ENCODE results near the gene CNTD1.

CNTD1 gene

DNA sequence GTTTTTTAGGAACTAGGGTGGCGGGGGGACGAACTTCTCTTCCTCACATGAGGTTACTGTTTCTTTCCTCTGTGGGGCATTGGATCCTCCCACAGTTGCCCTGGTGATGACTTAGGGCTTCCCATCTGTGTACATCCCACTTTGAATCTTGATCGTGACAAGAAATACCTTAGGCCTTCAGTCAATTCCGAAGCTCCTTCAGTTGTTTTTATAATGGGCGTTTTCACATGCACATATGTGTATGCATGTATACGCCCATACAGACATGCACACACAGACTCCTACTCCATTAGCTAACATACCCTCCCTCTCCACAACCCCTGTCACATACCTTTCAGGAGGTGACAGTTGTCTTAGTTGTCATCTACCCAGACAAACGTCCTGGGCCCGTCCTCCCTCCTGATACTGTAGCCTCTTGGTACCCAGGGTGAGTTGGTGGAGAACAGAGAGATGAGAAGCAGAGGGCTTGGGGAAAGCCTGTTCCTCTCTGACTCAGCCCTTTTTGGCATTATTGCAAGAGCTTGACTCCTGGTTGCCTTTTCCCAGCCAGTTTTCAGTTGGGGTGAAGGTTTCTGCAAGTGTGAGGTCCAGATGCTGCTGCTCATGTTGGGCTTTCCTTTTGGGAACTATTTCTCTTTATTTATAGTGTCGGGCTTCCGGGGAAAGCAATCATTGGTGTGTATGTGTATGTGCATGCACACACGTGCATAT is 43.5 kb downstream of the CNTD1 start:
- no peak for TF ChIP-seq POLR2A (IDR thresholded peaks at IDR 0.05; ENCODE audit: low read depth, low read length)
- TF ChIP-seq TAF1 (IDR thresholded peaks at IDR 0.05; ENCODE audit: borderline replicate concordance, low read depth, low read length): no peak
- no peak for TF ChIP-seq POLR2AphosphoS5 (IDR thresholded peaks at IDR 0.05; ENCODE audit: low read depth, low read length)
- DNase-seq (ENCODE audit: insufficient read length): no peak
- no peak for FAIRE-seq

DNA sequence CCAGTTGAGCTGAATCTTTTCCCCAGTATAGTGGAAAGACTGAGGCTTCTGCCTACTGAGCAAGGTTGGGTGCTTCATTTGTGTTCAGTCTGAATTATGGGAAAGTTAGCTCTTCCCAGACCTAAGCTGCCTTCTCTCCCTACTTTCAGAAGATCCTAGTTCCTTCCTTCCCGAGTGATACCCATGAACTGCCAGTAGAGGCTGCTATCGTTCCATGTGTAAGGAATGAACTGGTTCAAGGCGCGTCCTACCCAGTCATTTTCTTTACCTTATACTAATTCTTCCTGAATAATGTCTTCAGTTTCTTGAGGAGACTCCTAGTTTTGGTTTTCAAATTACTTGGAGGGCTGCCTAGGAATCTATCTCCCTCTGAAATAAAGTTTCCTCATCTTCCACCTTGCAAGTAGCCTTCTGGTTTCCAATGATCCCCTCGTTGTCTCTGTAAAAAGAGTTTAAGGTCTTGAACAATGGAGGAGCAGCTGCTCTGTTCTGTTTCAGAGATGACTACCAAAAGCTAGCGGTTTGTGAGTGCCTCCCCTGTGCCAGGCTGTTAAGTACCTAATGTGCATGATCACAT is 44.8 kb downstream of the CNTD1 start:
- DNase-seq (ENCODE audit: insufficient read length) (no peak), FAIRE-seq (no peak)
- TF ChIP-seq POLR2A (IDR thresholded peaks at IDR 0.05; ENCODE audit: low read depth, low read length): no peak
- TF ChIP-seq TAF1 (IDR thresholded peaks at IDR 0.05; ENCODE audit: borderline replicate concordance, low read depth, low read length): no peak
- no peak for TF ChIP-seq POLR2AphosphoS5 (IDR thresholded peaks at IDR 0.05; ENCODE audit: low read depth, low read length)

DNA sequence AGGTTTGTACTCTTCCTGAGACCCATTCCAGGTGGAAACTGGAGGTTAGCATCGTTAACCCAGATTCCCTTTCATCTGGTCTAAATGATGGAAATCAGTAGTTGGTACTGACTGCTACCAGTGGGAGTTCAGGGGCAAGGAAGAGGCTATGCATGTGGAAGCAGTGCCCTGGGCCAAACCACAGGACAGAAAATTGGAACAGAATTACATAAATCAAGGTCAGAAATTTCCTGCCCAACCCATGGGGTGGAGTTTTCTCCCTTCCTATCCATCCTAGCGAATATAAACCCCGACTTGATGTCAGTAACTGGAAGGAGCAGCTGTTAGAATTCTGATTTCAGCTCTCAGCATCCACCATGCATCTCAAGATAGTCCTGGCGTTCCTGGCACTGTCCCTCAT is 45.6 kb downstream of the CNTD1 start, which contains the start of gene AOC2:
Gene AOC2 (plus strand): TSS at position 310 of the 400 bp plus-strand sequence. CDS start 47 bp downstream, at position 357.
- no peak for DNase-seq (ENCODE audit: insufficient read length)
- FAIRE-seq: no peak
- TF ChIP-seq POLR2AphosphoS5 (IDR thresholded peaks at IDR 0.05; ENCODE audit: low read depth, low read length) (no peak), TAF1 (IDR thresholded peaks at IDR 0.05; ENCODE audit: borderline replicate concordance, low read depth, low read length) (no peak), POLR2A (IDR thresholded peaks at IDR 0.05; ENCODE audit: low read depth, low read length) (no peak; the same call in 1 of the 2 replicates)

DNA sequence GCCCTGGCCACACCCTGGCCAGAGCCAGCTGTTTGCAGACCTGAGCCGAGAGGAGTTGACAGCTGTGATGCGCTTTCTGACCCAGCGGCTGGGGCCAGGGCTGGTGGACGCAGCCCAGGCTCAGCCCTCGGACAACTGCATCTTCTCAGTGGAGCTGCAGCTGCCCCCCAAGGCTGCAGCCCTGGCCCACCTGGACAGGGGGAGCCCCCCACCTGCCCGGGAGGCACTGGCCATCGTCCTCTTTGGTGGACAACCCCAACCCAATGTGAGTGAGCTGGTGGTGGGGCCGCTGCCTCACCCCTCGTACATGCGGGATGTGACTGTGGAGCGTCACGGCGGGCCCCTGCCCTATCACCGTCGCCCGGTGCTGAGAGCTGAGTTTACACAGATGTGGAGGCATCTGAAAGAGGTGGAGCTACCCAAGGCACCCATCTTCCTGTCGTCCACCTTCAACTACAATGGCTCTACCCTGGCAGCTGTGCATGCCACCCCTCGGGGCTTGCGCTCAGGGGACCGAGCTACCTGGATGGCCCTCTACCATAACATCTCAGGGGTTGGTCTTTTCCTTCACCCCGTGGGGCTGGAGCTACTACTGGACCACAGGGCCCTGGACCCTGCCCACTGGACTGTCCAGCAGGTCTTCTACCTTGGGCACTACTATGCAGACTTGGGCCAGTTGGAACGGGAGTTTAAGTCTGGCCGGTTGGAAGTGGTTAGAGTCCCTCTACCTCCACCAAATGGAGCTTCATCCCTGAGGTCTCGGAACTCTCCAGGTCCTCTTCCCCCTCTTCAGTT is 46.3 kb downstream of the CNTD1 start:
- DNase-seq (ENCODE audit: insufficient read length) (no peak), FAIRE-seq (no peak)
- TF ChIP-seq POLR2AphosphoS5 (IDR thresholded peaks at IDR 0.05; ENCODE audit: low read depth, low read length): peak; percentile 65
- no peak for TF ChIP-seq TAF1 (IDR thresholded peaks at IDR 0.05; ENCODE audit: borderline replicate concordance, low read depth, low read length)
- TF ChIP-seq POLR2A (IDR thresholded peaks at IDR 0.05; ENCODE audit: low read depth, low read length): no peak

DNA sequence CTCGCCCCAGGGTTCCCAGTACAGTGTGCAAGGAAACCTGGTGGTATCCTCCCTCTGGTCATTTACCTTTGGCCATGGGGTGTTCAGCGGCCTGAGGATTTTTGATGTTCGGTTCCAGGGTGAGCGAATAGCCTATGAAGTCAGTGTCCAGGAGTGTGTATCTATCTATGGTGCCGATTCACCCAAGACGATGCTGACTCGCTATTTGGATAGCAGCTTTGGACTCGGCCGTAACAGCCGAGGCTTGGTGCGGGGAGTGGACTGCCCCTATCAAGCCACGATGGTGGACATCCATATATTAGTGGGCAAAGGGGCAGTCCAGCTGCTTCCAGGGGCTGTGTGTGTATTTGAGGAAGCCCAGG is 46.9 kb downstream of the CNTD1 start:
- FAIRE-seq (no peak), DNase-seq (ENCODE audit: insufficient read length) (no peak)
- no peak for TF ChIP-seq TAF1 (IDR thresholded peaks at IDR 0.05; ENCODE audit: borderline replicate concordance, low read depth, low read length)
- TF ChIP-seq POLR2A (IDR thresholded peaks at IDR 0.05; ENCODE audit: low read depth, low read length): 0 out of 2 replicates have a peak, but pooled peaks have one; percentile 4

DNA sequence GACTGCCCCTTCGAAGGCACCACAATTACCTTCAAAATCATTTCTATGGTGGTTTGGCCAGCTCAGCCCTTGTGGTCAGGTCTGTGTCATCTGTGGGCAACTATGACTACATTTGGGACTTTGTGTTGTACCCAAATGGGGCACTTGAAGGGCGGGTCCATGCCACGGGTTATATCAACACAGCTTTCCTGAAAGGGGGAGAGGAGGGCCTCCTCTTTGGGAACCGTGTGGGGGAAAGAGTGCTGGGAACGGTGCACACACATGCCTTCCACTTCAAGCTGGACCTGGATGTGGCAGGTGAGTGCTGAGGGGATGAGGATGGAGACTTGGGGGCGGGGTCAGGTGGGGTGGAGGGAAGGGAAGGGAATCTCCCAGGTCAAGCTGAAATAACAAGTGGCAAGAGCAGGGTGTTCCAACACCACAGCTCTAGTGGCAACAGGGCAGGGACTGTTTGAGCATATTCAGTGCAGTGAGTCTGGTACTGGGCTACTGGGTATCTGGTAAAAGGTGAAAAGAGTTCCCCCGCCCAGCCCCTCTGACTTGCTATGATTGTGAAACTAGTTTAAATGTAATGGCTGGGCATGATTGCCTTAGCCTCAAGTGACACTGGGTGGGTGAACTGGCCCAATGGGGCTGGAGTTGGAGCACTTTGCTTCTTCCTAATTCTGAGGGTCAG is 47.4 kb downstream of the CNTD1 start:
- TF ChIP-seq TAF1 (IDR thresholded peaks at IDR 0.05; ENCODE audit: borderline replicate concordance, low read depth, low read length) (no peak), POLR2AphosphoS5 (IDR thresholded peaks at IDR 0.05; ENCODE audit: low read depth, low read length) (peak; percentile 51; the same call in 1 of the 2 replicates)
- FAIRE-seq (no peak), DNase-seq (ENCODE audit: insufficient read length) (no peak)

DNA sequence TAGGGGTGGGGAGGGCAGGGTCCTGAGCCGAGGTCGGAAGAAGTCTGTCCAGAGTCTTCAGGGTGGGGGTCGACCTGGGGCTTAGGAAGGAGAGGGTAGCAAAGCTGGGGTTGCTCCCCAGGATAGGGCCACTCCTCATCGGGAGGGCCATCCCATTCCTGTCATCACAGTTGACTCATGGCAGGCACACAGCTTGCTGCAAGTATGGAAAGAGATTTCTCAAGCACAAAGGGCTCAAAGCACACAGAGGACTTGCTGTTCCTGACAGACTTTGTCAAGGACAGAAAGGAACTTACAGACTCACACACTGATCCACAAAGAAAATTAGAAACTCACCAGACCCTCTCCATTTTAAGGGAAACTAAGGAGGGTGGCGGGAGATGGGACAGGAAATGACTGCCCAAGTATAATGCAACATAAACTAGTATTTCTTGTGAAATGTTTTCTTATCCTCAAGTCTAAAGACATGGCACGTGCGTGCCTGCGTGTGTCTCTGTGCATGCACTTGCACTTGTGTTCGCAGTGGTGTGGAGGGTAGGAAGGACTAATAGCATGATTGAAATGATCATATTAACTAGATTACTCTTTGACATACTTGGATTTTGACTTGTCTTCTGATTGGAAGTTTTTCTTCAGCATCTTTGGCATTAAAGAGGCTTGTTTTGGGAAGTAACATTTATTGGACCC is 48.1 kb downstream of the CNTD1 start:
- DNase-seq (ENCODE audit: insufficient read length) (no peak), FAIRE-seq (no peak)
- TF ChIP-seq TAF1 (IDR thresholded peaks at IDR 0.05; ENCODE audit: borderline replicate concordance, low read depth, low read length) (no peak), POLR2AphosphoS5 (IDR thresholded peaks at IDR 0.05; ENCODE audit: low read depth, low read length) (no peak), POLR2A (IDR thresholded peaks at IDR 0.05; ENCODE audit: low read depth, low read length) (no peak)

DNA sequence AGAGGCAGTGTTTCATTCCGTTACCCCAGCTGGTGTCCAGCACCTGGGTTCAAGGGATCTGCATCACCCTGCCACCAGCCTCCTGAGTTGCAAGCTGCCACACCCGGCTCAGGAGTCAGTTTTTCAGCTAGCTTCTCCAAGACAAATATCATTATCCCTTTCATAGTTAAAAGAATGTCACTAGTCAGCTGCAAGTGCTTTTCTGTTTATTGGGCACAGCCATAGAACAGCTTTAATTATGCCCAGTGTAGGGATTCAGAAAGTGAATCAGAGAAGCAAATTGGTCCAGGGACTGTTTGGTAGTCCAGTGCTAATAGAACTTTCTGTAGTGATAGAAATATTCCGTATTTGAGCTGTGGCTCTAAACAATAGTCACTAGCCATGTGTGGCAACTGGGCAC is 49.4 kb downstream of the CNTD1 start:
- TF ChIP-seq POLR2A (IDR thresholded peaks at IDR 0.05; ENCODE audit: low read depth, low read length) (no peak), POLR2AphosphoS5 (IDR thresholded peaks at IDR 0.05; ENCODE audit: low read depth, low read length) (no peak), TAF1 (IDR thresholded peaks at IDR 0.05; ENCODE audit: borderline replicate concordance, low read depth, low read length) (no peak)
- FAIRE-seq (no peak), DNase-seq (ENCODE audit: insufficient read length) (no peak)

DNA sequence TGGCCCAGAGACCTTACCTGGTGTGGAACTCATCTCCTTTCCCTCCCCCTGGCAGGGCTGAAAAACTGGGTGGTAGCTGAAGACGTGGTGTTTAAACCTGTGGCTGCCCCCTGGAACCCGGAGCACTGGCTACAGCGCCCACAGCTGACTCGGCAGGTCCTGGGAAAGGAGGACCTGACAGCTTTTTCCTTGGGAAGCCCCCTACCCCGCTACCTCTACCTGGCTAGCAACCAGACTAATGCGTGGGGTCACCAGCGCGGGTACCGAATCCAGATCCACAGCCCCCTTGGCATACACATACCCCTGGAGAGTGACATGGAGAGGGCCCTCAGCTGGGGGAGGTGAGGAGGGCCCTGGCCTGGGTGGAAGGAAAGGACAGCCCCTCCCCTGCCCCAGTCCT is 50.4 kb downstream of the CNTD1 start:
- no peak for TF ChIP-seq TAF1 (IDR thresholded peaks at IDR 0.05; ENCODE audit: borderline replicate concordance, low read depth, low read length)
- no peak for TF ChIP-seq POLR2AphosphoS5 (IDR thresholded peaks at IDR 0.05; ENCODE audit: low read depth, low read length)
- no peak for TF ChIP-seq POLR2A (IDR thresholded peaks at IDR 0.05; ENCODE audit: low read depth, low read length)
- DNase-seq (ENCODE audit: insufficient read length) (no peak), FAIRE-seq (no peak)

DNA sequence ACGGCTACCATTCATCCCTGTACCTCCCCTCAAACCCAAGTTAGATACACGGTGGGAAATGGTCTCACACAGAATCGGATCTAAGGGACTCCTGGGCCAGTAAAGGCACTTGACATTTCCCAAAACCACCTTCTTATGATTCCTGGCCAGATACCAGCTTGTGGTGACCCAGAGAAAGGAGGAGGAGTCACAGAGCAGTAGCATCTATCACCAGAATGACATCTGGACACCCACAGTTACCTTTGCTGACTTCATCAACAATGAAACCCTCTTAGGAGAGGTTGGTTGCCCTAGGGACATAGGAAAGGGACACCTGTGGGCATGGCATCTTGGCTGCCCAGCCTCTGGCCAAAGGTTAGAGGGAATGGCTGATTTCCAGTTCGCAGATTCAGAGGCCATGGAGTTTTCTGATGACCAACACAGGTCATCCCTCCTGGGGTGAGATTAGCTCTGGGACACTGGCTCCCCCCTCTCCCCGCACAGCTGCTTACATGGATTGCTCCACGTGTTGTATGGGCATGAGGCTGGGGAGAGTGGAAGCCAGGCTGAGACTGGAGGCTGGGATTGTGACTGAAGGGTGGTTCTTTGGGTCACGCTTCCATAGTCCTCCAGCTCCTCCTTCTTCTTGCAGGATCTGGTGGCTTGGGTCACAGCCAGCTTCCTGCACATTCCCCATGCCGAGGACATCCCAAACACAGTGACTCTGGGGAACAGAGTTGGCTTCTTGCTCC is 51.0 kb downstream of the CNTD1 start:
- TF ChIP-seq POLR2A (IDR thresholded peaks at IDR 0.05; ENCODE audit: low read depth, low read length) (no peak), TAF1 (IDR thresholded peaks at IDR 0.05; ENCODE audit: borderline replicate concordance, low read depth, low read length) (no peak), POLR2AphosphoS5 (IDR thresholded peaks at IDR 0.05; ENCODE audit: low read depth, low read length) (no peak)
- no peak for DNase-seq (ENCODE audit: insufficient read length)
- FAIRE-seq: no peak

Data from GM12892 (cell line).